Tibial artery (tissue), 4 donors: ENCODE data around the gene C1orf198.

Experiments used
- DNase-seq, 2 donors: peaks; one replicate each; pipeline ENCODE4 v3.0.0-alpha.2; 2019
- H3K27ac ChIP-seq, 2 donors: fragments of 200-600 bp; sonication (generic) in 1 of 2; 1 replicate in 1 of 2; 2 replicates in 1 of 2; pipeline ENCODE4 v1.5.1; 2018 to 2019; ENCODE audit warnings: mild to moderate bottlenecking in 1 of 2
- H3K27me3 ChIP-seq, 2 donors: fragments of 200-600 bp; sonication (generic) in 1 of 2; one replicate each; pipeline versions ENCODE4 v1.5.1 to v1.6.0; 2016 to 2019
- H3K36me3 ChIP-seq, 3 donors: fragments of 200-600 bp; sonication (generic) in 2 of 3; one replicate each; pipeline ENCODE4 v1.5.1; 2016 to 2019; ENCODE audit warnings: mild to moderate bottlenecking in 2 of 3
- H3K4me1 ChIP-seq, 4 donors: fragments of 200-600 bp; sonication (generic) in 2 of 4; 1 replicate in 3 of 4; 2 replicates in 1 of 4; pipeline ENCODE4 v1.5.1; 2016 to 2019
- H3K4me3 ChIP-seq, 2 donors: fragments of 200-600 bp; sonication (generic) in 1 of 2; 1 replicate in 1 of 2; 2 replicates in 1 of 2; pipeline ENCODE4 v1.5.1; 2018 to 2019; ENCODE audit warnings: mild to moderate bottlenecking in 2 of 2
- H3K9me3 ChIP-seq, 3 donors: fragments of 200-600 bp; sonication (generic) in 1 of 3; one replicate each; pipeline ENCODE4 v1.5.1; 2016 to 2019
- CTCF ChIP-seq, 2 experiments: fragments of 200-600 bp in 1 of 2; fragments of 450-650 bp in 1 of 2; IDR thresholded peaks; one replicate each; pipeline ENCODE4 v1.5.1; 2017 to 2019; ENCODE audit warnings: antibody characterized with exemption in 2 of 2, mild to moderate bottlenecking in 1 of 2, moderate library complexity in 1 of 2
- intact Hi-C: fragments of 100-400 bp; cut with DNase I; formaldehyde crosslinking; loops from one replicate; pipeline ENCODE4 v1.15.0; 2023; ENCODE audit warnings: low total_unique reads

The C1orf198 gene

GRCh38 chr1:230798491-230798890, 69.8 kb downstream of the C1orf198 start:
- H3K27ac ChIP-seq: no peak overlapping the region
- intact Hi-C loops: loop anchor here (2.0 to 5.0 kb wide), 3 partner anchors 118 to 414 kb away; partner anchors contain the start of genes ARV1 and TTC13
- TF ChIP-seq CTCF (IDR thresholded peaks at IDR 0.05): no peak
- no peaks in the 10 kb centered on the region for H3K36me3 ChIP-seq
- no peaks in the 10 kb centered on the region for H3K27me3 ChIP-seq
- no peaks in the 10 kb centered on the region for H3K4me1 ChIP-seq
- DNase-seq: no peak
- no peak overlapping the region for H3K4me3 ChIP-seq
- H3K9me3 ChIP-seq: no peaks in the 10 kb centered on the region

- H3K36me3 ChIP-seq: no peaks in the 10 kb centered on the region
- no peaks in the 10 kb centered on the region for H3K27me3 ChIP-seq
- peak; percentile 88 for TF ChIP-seq CTCF (IDR thresholded peaks at IDR 0.05)
- intact Hi-C loops: loop anchor here (2.0 to 5.0 kb wide), 3 partner anchors 119 to 414 kb away; partner anchors contain the start of genes ARV1 and TTC13
- peak; percentile 56 to 82 for DNase-seq
- H3K4me3 ChIP-seq: no peak overlapping the region
- no peak overlapping the region for H3K27ac ChIP-seq
- H3K9me3 ChIP-seq: no peaks in the 10 kb centered on the region
- no peaks in the 10 kb centered on the region for H3K4me1 ChIP-seq
Observed at GRCh38 chr1:230797942-230798365, 70.4 kb downstream of the C1orf198 start.

GRCh38 chr1:230797376-230797920, 70.9 kb downstream of the C1orf198 start:
- H3K36me3 ChIP-seq: no peaks in the 10 kb centered on the region
- H3K9me3 ChIP-seq: no peaks in the 10 kb centered on the region
- TF ChIP-seq CTCF (IDR thresholded peaks at IDR 0.05): no peak
- H3K27me3 ChIP-seq: no peaks in the 10 kb centered on the region
- intact Hi-C loops: loop anchor here (5.0 kb wide), 2 partner anchors 180 to 415 kb away; partner anchors contain the start of genes ARV1 and TTC13
- no peak for DNase-seq
- H3K4me1 ChIP-seq: no peaks in the 10 kb centered on the region
- H3K4me3 ChIP-seq: no peak overlapping the region
- H3K27ac ChIP-seq: no peak overlapping the region

- no peak for DNase-seq
- Histone ChIP-seq H3K4me1 (no peaks in the 10 kb centered on the region), H3K4me3 (no peak overlapping the region), H3K9me3 (no peaks in the 10 kb centered on the region), H3K27me3 (no peaks in the 10 kb centered on the region), H3K36me3 (no peaks in the 10 kb centered on the region), H3K27ac (no peak overlapping the region)
- no peak for TF ChIP-seq CTCF (IDR thresholded peaks at IDR 0.05)
- intact Hi-C loops: loop anchor here (5.0 kb wide), 2 partner anchors 181 to 416 kb away; partner anchors contain the start of genes ARV1 and TTC13
Observed at GRCh38 chr1:230796626-230797025, 71.7 kb downstream of the C1orf198 start.

GRCh38 chr1:230794871-230795605, 73.3 kb downstream of the C1orf198 start:
- intact Hi-C loops: loop anchor here (5.0 kb wide), 2 partner anchors 182 to 417 kb away; partner anchors contain the start of genes ARV1 and TTC13
- no peaks in the 10 kb centered on the region for H3K4me1 ChIP-seq
- H3K4me3 ChIP-seq: no peak overlapping the region
- no peak for TF ChIP-seq CTCF (IDR thresholded peaks at IDR 0.05)
- H3K27me3 ChIP-seq: no peaks in the 10 kb centered on the region
- DNase-seq: no peak
- H3K27ac ChIP-seq: no peak overlapping the region
- no peaks in the 10 kb centered on the region for H3K9me3 ChIP-seq
- no peaks in the 10 kb centered on the region for H3K36me3 ChIP-seq
